Activated CD4-positive, alpha-beta memory T cell treated with anti-CD3 and anti-CD28 coated beads, Interleukin-2, amount 10 ng/mL, durations not matched to agents 7 days and 5 days (primary cell): ENCODE results near the gene GPC6. TPM values are rescaled to one million over a fixed set of nuclear protein-coding genes. Genes with fewer than 3 reads are reported as not detected.

Source experiments
- CTCF ChIA-PET: fragments of 350-600 bp; sonication (Branson Sonifier 250); formaldehyde crosslinking; loops from one replicate; lab custom pipeline; 2021; ENCODE audit warnings: antibody characterized with exemption, inconsistent platforms; lab: Charles Lee
- POLR2A ChIA-PET: fragments of 350-600 bp; sonication (Branson Sonifier 250); formaldehyde crosslinking; loops from one replicate; lab custom pipeline; 2021; ENCODE audit warnings: antibody characterized with exemption; lab: Charles Lee
- DNase-seq: peaks from one replicate; pipeline ENCODE4 v3.0.0-alpha.2; 2020
- H3K27ac Mint-ChIP-seq: one replicate; pipeline ENCODE4 v1.8.0; 2021; ENCODE audit warnings: mild to moderate bottlenecking, mixed read lengths
- H3K27me3 Mint-ChIP-seq: one replicate; pipeline ENCODE4 v1.8.0; 2021; ENCODE audit warnings: mixed read lengths
- H3K36me3 Mint-ChIP-seq: one replicate; pipeline ENCODE4 v1.8.0; 2021; ENCODE audit warnings: low read depth, mixed read lengths
- H3K4me1 Mint-ChIP-seq: one replicate; pipeline ENCODE4 v1.8.0; 2021; ENCODE audit warnings: mixed read lengths
- H3K4me3 Mint-ChIP-seq: one replicate; pipeline ENCODE4 v1.8.0; 2021; ENCODE audit warnings: mild to moderate bottlenecking, mixed read lengths
- H3K9me3 Mint-ChIP-seq: one replicate; pipeline ENCODE4 v1.8.0; 2021; ENCODE audit warnings: mixed read lengths
- total RNA-seq, 2 experiments: library from RNA; stranded (reverse); gene quantifications; one replicate each; pipeline ENCODE4 v1.2.3, GENCODE V29; 2021

The GPC6 gene
- total RNA-seq, 2 experiments from 2014 or later: not detected

GRCh38 chr13:94319501-94319900, 1092.9 kb downstream of the GPC6 start:
- no peak overlapping the region for H3K4me3 Mint-ChIP-seq
- DNase-seq: no peak
- H3K36me3 Mint-ChIP-seq: peaks cover 34% of the 10 kb centered on the region
- ChIA-PET POLR2A (no interaction called here), CTCF (no interaction called here)
- peaks cover 66% of the 10 kb centered on the region for H3K4me1 Mint-ChIP-seq
- H3K27ac Mint-ChIP-seq: no peak overlapping the region
- H3K27me3 Mint-ChIP-seq: no peaks in the 10 kb centered on the region
- H3K9me3 Mint-ChIP-seq: peaks cover 21% of the 10 kb centered on the region

- H3K4me1 Mint-ChIP-seq: peaks cover 67% of the 10 kb centered on the region
- H3K9me3 Mint-ChIP-seq: peaks cover 23% of the 10 kb centered on the region
- H3K4me3 Mint-ChIP-seq: no peak overlapping the region
- H3K36me3 Mint-ChIP-seq: peaks cover 39% of the 10 kb centered on the region
- H3K27ac Mint-ChIP-seq: peak overlapping the region; percentile 100
- CTCF ChIA-PET: interaction anchor here (1.0 to 2.2 kb wide), 4 partner anchors 10 to 39 kb away, joined by 3 to 19 read pairs (median 6); no protein-coding TSS in a partner anchor
- no peaks in the 10 kb centered on the region for H3K27me3 Mint-ChIP-seq
- POLR2A ChIA-PET: interaction anchor here (0.9 to 1.6 kb wide), 6 partner anchors 10 to 279 kb away, joined by 3 to 18 read pairs (median 5); partner anchors contain the start of gene TGDS
- no peak for DNase-seq
These were observed 1096.5 kb downstream of the GPC6 start for GRCh38 chr13:94322925-94323763.

- ChIA-PET CTCF (interaction anchor here (1.0 to 2.2 kb wide), 4 partner anchors 11 to 38 kb away, joined by 3 to 19 read pairs (median 6); no protein-coding TSS in a partner anchor), POLR2A (interaction anchor here (0.5 to 1.6 kb wide), 8 partner anchors 11 to 278 kb away, joined by 3 to 18 read pairs (median 4); partner anchors contain the start of gene TGDS)
- DNase-seq: peak; percentile 58
- H3K9me3 Mint-ChIP-seq: peaks cover 23% of the 10 kb centered on the region
- H3K27ac Mint-ChIP-seq: peak overlapping the region; percentile 100
- peaks cover 69% of the 10 kb centered on the region for H3K4me1 Mint-ChIP-seq
- H3K4me3 Mint-ChIP-seq: peak overlapping the region; percentile 58
- no peaks in the 10 kb centered on the region for H3K27me3 Mint-ChIP-seq
- H3K36me3 Mint-ChIP-seq: peaks cover 39% of the 10 kb centered on the region
These were observed 1097.5 kb downstream of the GPC6 start for GRCh38 chr13:94323764-94324758.

- POLR2A ChIA-PET: interaction anchor here (1.0 to 1.5 kb wide), 2 partner anchors 15 to 277 kb away, joined by 3 to 4 read pairs; no protein-coding TSS in a partner anchor
- H3K4me3 Mint-ChIP-seq: no peak overlapping the region
- CTCF ChIA-PET: interaction anchor here (2.2 kb wide), 1 partner anchor 12 kb away, joined by 19 read pairs; no protein-coding TSS in a partner anchor
- peaks cover 71% of the 10 kb centered on the region for H3K4me1 Mint-ChIP-seq
- no peaks in the 10 kb centered on the region for H3K27me3 Mint-ChIP-seq
- H3K36me3 Mint-ChIP-seq: peaks cover 41% of the 10 kb centered on the region
- H3K27ac Mint-ChIP-seq: peak overlapping the region; percentile 100
- no peak for DNase-seq
- H3K9me3 Mint-ChIP-seq: peaks cover 23% of the 10 kb centered on the region
These were observed 1098.3 kb downstream of the GPC6 start for GRCh38 chr13:94324767-94325540.

- peaks cover 78% of the 10 kb centered on the region for H3K4me1 Mint-ChIP-seq
- H3K9me3 Mint-ChIP-seq: peaks cover 23% of the 10 kb centered on the region
- H3K36me3 Mint-ChIP-seq: peaks cover 41% of the 10 kb centered on the region
- H3K27ac Mint-ChIP-seq: peak overlapping the region; percentile 53
- POLR2A ChIA-PET: no interaction called here
- CTCF ChIA-PET: no interaction called here
- H3K27me3 Mint-ChIP-seq: no peaks in the 10 kb centered on the region
- H3K4me3 Mint-ChIP-seq: no peak overlapping the region
- DNase-seq: no peak
These were observed 1099.0 kb downstream of the GPC6 start for GRCh38 chr13:94325650-94326049.

- peaks cover 5% of the 10 kb centered on the region for H3K27me3 Mint-ChIP-seq
- peaks cover 78% of the 10 kb centered on the region for H3K4me1 Mint-ChIP-seq
- peak; percentile 22 for DNase-seq
- peaks cover 12% of the 10 kb centered on the region for H3K9me3 Mint-ChIP-seq
- CTCF ChIA-PET: interaction anchor here (0.6 to 1.1 kb wide), 2 partner anchors 9 to 614 kb away, joined by 3 read pairs; no protein-coding TSS in a partner anchor
- H3K27ac Mint-ChIP-seq: peak overlapping the region; percentile 74
- peaks cover 30% of the 10 kb centered on the region for H3K36me3 Mint-ChIP-seq
- POLR2A ChIA-PET: interaction anchor here (0.7 to 0.9 kb wide), 3 partner anchors 9 to 13 kb away, joined by 3 to 4 read pairs (median 3); no protein-coding TSS in a partner anchor
- peak overlapping the region; percentile 31 for H3K4me3 Mint-ChIP-seq
These were observed 1100.7 kb downstream of the GPC6 start for GRCh38 chr13:94327318-94327717.

- peaks cover 8% of the 10 kb centered on the region for H3K9me3 Mint-ChIP-seq
- H3K4me3 Mint-ChIP-seq: no peak overlapping the region
- peak overlapping the region; percentile 45 for H3K27ac Mint-ChIP-seq
- ChIA-PET POLR2A (no interaction called here), CTCF (interaction anchor here (1.0 to 1.1 kb wide), 2 partner anchors 11 to 12 kb away, joined by 3 read pairs; no protein-coding TSS in a partner anchor)
- peaks cover 11% of the 10 kb centered on the region for H3K27me3 Mint-ChIP-seq
- peaks cover 27% of the 10 kb centered on the region for H3K36me3 Mint-ChIP-seq
- no peak for DNase-seq
- peaks cover 68% of the 10 kb centered on the region for H3K4me1 Mint-ChIP-seq
These were observed 1101.9 kb downstream of the GPC6 start for GRCh38 chr13:94328381-94329041.

- ChIA-PET POLR2A (interaction anchor here (1.9 kb wide), 1 partner anchor 12 kb away, joined by 5 read pairs; no protein-coding TSS in a partner anchor), CTCF (interaction anchor here (1.0 to 1.1 kb wide), 2 partner anchors 11 to 12 kb away, joined by 3 read pairs; no protein-coding TSS in a partner anchor)
- Mint-ChIP-seq H3K36me3 (peaks cover 22% of the 10 kb centered on the region), H3K4me1 (peaks cover 61% of the 10 kb centered on the region), H3K4me3 (no peak overlapping the region), H3K27me3 (peaks cover 11% of the 10 kb centered on the region), H3K9me3 (peaks cover 8% of the 10 kb centered on the region), H3K27ac (no peak overlapping the region)
- DNase-seq: no peak
These were observed 1102.7 kb downstream of the GPC6 start for GRCh38 chr13:94329277-94329676.

GRCh38 chr13:94329754-94330551, 1103.3 kb downstream of the GPC6 start:
- Mint-ChIP-seq H3K4me3 (no peak overlapping the region), H3K4me1 (peaks cover 54% of the 10 kb centered on the region), H3K9me3 (peaks cover 8% of the 10 kb centered on the region), H3K27ac (no peak overlapping the region), H3K27me3 (peaks cover 11% of the 10 kb centered on the region), H3K36me3 (peaks cover 15% of the 10 kb centered on the region)
- DNase-seq: no peak
- POLR2A ChIA-PET: interaction anchor here (1.9 kb wide), 1 partner anchor 13 kb away, joined by 5 read pairs; no protein-coding TSS in a partner anchor
- CTCF ChIA-PET: no interaction called here

GRCh38 chr13:94330552-94331071, 1104.0 kb downstream of the GPC6 start:
- DNase-seq: no peak
- Mint-ChIP-seq H3K4me1 (peaks cover 50% of the 10 kb centered on the region), H3K27ac (no peak overlapping the region), H3K9me3 (peaks cover 7% of the 10 kb centered on the region), H3K36me3 (peaks cover 12% of the 10 kb centered on the region), H3K4me3 (no peak overlapping the region), H3K27me3 (peaks cover 12% of the 10 kb centered on the region)
- ChIA-PET CTCF (no interaction called here), POLR2A (interaction anchor here (1.9 kb wide), 1 partner anchor 14 kb away, joined by 5 read pairs; no protein-coding TSS in a partner anchor)
